Activated CD8-positive, alpha-beta T cell treated with anti-CD3 and anti-CD28 coated beads for 36 hours (primary cell): ENCODE results near the gene BCHE. TPM values are rescaled to one million over a fixed set of nuclear protein-coding genes. Genes with fewer than 3 reads are reported as not detected.
"Not testable (repeated sequence)": the region's sequence is repeated elsewhere in the genome, so short reads cannot be mapped to it uniquely, and the experiment has no call there.

Source experiments
- ATAC-seq: fragments of 200-7000 bp; cut with Tn5 transposase; one replicate; pipeline ENCODE4 v1.10.0; 2021; ENCODE audit warnings: mild to moderate bottlenecking, moderate library complexity
- CTCF ChIA-PET: fragments of 350-600 bp; sonication (Branson Sonifier 250); formaldehyde crosslinking; loops from one replicate; lab custom pipeline; 2021; ENCODE audit warnings: antibody characterized with exemption; lab: Charles Lee
- POLR2A ChIA-PET: fragments of 350-600 bp; sonication (Branson Sonifier 250); formaldehyde crosslinking; loops from one replicate; lab custom pipeline; 2021; ENCODE audit warnings: antibody characterized with exemption; lab: Charles Lee
- DNase-seq: peaks from one replicate; pipeline ENCODE4 v3.0.0-alpha.2; 2020
- H3K27ac Mint-ChIP-seq: one replicate; pipeline ENCODE4 v1.8.0; 2021; ENCODE audit warnings: mild to moderate bottlenecking, mixed read lengths
- H3K27me3 Mint-ChIP-seq: one replicate; pipeline ENCODE4 v1.8.0; 2021; ENCODE audit warnings: mixed read lengths
- H3K36me3 Mint-ChIP-seq: one replicate; pipeline ENCODE4 v1.8.0; 2021; ENCODE audit warnings: low read depth, mixed read lengths
- H3K4me1 Mint-ChIP-seq: one replicate; pipeline ENCODE4 v1.8.0; 2021; ENCODE audit warnings: low read depth, mixed read lengths
- H3K4me3 Mint-ChIP-seq: one replicate; pipeline ENCODE4 v1.8.0; 2021; ENCODE audit warnings: mild to moderate bottlenecking, moderate library complexity, mixed read lengths
- H3K9me3 Mint-ChIP-seq: one replicate; pipeline ENCODE4 v1.8.0; 2021; ENCODE audit warnings: mixed read lengths
- CTCF ChIP-seq: fragments of 200-600 bp; IDR thresholded peaks from one replicate; pipeline ENCODE4 v1.8.0; 2022; ENCODE audit warnings: antibody characterized with exemption, mild to moderate bottlenecking
- intact Hi-C: fragments of 100-400 bp; cut with micrococcal nuclease; formaldehyde crosslinking; loops from one replicate; pipeline ENCODE4 v1.10.0; 2022
- total RNA-seq, 2 experiments: library from RNA; stranded (reverse); gene quantifications; one replicate each; pipeline ENCODE4 v1.2.3, GENCODE V29; 2021

The BCHE gene
- total RNA-seq, 2 experiments from 2014 or later, result not detected

DNA sequence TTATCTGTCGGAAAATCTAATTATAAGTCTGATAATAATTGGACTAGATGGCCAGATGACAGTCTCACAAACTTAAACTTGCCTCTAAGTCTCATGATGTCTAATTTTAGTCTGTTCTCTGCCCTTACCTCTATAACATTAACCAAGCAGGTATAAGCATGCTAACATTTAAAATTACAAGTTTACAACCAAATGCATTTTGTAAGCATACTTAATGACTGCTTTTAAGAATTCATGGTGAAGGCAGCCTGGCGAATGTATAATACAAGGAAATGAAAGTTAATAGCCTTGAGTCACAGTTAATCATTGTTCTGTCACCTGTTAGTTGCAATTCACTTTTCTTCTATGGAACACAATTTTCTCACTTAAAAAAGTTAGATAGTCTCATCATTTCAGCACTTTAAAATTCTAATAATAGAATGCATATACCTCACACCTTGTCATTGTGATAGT lies 16.5 kb downstream of the BCHE start:
- no peak for TF ChIP-seq CTCF

GRCh38 chr3:165817160-165817709 lies 20.0 kb downstream of the BCHE start:
- no peaks in the 10 kb centered on the region for H3K36me3 Mint-ChIP-seq
- no peaks in the 10 kb centered on the region for H3K27me3 Mint-ChIP-seq
- TF ChIP-seq CTCF, result no peak
- ATAC-seq, result no peak
- H3K9me3 Mint-ChIP-seq, result peaks cover 6% of the 10 kb centered on the region
- DNase-seq, result no peak
- ChIA-PET POLR2A (no interaction called here), CTCF (no interaction called here)
- no peak overlapping the region for H3K4me3 Mint-ChIP-seq
- no peak overlapping the region for H3K27ac Mint-ChIP-seq
- H3K4me1 Mint-ChIP-seq, result no peaks in the 10 kb centered on the region
- intact Hi-C loops, result no loop called here

More for the DNA sequence above, 16.5 kb downstream of the BCHE start:
- Mint-ChIP-seq H3K4me1 (no peaks in the 10 kb centered on the region), H3K4me3 (no peak overlapping the region), H3K36me3 (no peaks in the 10 kb centered on the region), H3K27ac (no peak overlapping the region), H3K9me3 (peaks cover 6% of the 10 kb centered on the region), H3K27me3 (no peaks in the 10 kb centered on the region)
- intact Hi-C loops, result no loop called here
- DNase-seq, result no peak
- POLR2A ChIA-PET, result no interaction called here
- ATAC-seq, result no peak
- CTCF ChIA-PET, result no interaction called here

GRCh38 chr3:165816209-165816608 lies 21.0 kb downstream of the BCHE start:
- intact Hi-C loops, result no loop called here
- no peak for DNase-seq
- no peaks in the 10 kb centered on the region for H3K36me3 Mint-ChIP-seq
- ChIA-PET CTCF (no interaction called here), POLR2A (no interaction called here)
- peaks cover 6% of the 10 kb centered on the region for H3K9me3 Mint-ChIP-seq
- no peak overlapping the region for H3K4me3 Mint-ChIP-seq
- no peak overlapping the region for H3K27ac Mint-ChIP-seq
- H3K27me3 Mint-ChIP-seq, result no peaks in the 10 kb centered on the region
- H3K4me1 Mint-ChIP-seq, result no peaks in the 10 kb centered on the region
- ATAC-seq, result no peak
- TF ChIP-seq CTCF, result no peak

DNA sequence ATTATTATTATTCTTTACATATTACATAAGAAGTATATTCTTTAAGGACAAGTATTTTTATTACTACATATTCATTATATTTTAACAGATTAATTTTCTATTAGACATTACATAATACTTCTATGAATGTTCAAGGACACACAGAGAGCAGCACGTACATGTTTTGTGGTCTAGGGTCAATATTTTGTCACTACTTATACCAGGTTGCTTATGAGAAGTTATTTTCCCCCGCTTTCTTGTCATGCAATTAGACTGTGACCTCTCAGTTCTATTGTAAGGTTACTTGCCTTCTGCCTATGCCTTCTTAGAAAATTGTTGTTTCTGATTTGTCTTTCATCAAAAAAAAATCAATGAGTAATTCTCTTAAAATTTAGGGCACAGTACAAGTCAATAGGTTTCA lies 21.5 kb downstream of the BCHE start:
- no peak for ATAC-seq
- no peak for DNase-seq
- H3K9me3 Mint-ChIP-seq, result peaks cover 6% of the 10 kb centered on the region
- intact Hi-C loops, result no loop called here
- no peaks in the 10 kb centered on the region for H3K36me3 Mint-ChIP-seq
- no peaks in the 10 kb centered on the region for H3K4me1 Mint-ChIP-seq
- no peak overlapping the region for H3K4me3 Mint-ChIP-seq
- TF ChIP-seq CTCF, result no peak
- CTCF ChIA-PET, result no interaction called here
- H3K27me3 Mint-ChIP-seq, result no peaks in the 10 kb centered on the region
- H3K27ac Mint-ChIP-seq, result no peak overlapping the region
- POLR2A ChIA-PET, result no interaction called here

DNA sequence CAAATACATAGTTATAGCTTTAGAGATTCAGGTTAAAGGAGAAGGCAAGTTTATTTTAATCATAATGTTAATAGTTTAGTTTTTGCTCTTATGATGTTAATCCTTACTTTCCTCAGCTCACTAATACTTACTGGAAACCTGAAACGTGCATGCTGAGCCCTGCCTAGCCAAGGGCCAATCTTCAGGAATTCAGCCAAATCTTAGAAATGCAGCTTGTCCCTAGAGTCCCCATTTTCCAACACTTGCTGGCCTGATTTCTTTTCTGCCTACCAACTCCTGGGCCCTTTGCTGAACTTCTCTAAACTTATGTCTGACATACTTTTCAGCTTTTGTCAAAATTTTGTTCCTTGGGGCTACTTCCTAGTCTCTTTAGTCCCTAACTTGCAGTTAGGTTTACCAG lies 22.8 kb downstream of the BCHE start:
- H3K9me3 Mint-ChIP-seq, result peaks cover 11% of the 10 kb centered on the region
- DNase-seq (no peak), ATAC-seq (no peak)
- H3K27me3 Mint-ChIP-seq, result no peaks in the 10 kb centered on the region
- H3K4me1 Mint-ChIP-seq, result no peaks in the 10 kb centered on the region
- TF ChIP-seq CTCF, result no peak
- intact Hi-C loops, result no loop called here
- no peak overlapping the region for H3K4me3 Mint-ChIP-seq
- no peak overlapping the region for H3K27ac Mint-ChIP-seq
- ChIA-PET CTCF (no interaction called here), POLR2A (no interaction called here)
- H3K36me3 Mint-ChIP-seq, result no peaks in the 10 kb centered on the region

DNA sequence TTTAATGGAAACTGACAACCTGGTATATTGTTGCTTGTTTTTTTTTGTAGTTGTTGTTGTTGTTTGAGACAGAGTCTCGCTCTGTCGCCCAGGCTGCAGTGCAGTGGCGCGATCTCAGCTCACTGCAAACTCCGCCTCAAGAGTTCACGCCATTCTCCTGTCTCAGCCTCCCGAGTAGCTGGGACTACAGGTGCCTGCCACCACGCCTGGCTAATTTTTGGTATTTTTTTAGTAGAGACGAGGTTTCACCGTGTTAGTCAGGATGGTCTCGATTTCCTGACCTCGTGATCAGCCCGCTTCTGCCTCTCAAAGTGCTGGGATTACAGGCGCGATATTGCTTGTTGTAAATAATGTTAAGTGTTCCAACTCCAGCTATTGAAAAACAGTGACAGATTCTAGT lies 29.3 kb downstream of the BCHE start:
- CTCF ChIA-PET, H3K4me1 Mint-ChIP-seq, H3K27me3 Mint-ChIP-seq: not testable (repeated sequence)

More for the DNA sequence above, 29.3 kb downstream of the BCHE start:
- H3K9me3 Mint-ChIP-seq, H3K36me3 Mint-ChIP-seq, POLR2A ChIA-PET, ATAC-seq, H3K27ac Mint-ChIP-seq, DNase-seq, H3K4me3 Mint-ChIP-seq, intact Hi-C loops: not testable (repeated sequence)
